ENCODE measurements around the gene RALA. TPM values are rescaled to one million over a fixed set of nuclear protein-coding genes. Genes with fewer than 3 reads are reported as not detected.

RALA gene
- total RNA-seq, 1 experiment from 2014 or later = 27.3 TPM

GRCh38 chr7:39659356-39660013 is 36.1 kb downstream of the RALA start (continued):
- TF ChIP-seq EGR1 (IDR thresholded peaks at IDR 0.05; ENCODE audit: low read depth) (no peak), MAX (IDR thresholded peaks at IDR 0.05) (no peak), SIN3A (IDR thresholded peaks at IDR 0.05; ENCODE audit: low read depth) (no peak), ATF3 (IDR thresholded peaks at IDR 0.05) (no peak), YY1 (IDR thresholded peaks at IDR 0.05; ENCODE audit: extremely low read depth, insufficient replicate concordance, low read depth, low read length) (no peak), EZH2phosphoT487 (IDR thresholded peaks at IDR 0.05; ENCODE audit: borderline replicate concordance) (no peak), RAD21 (IDR thresholded peaks at IDR 0.05; ENCODE audit: low read depth) (no peak)

GRCh38 chr7:39661960-39662359 is 38.6 kb downstream of the RALA start:
- Histone ChIP-seq H3K4me3 (replicated peaks in 1 of 2; ENCODE audit: low read depth in 1 of 2, low read length in 2 of 2) (no peak overlapping the region), H3K36me3 (ENCODE audit: control insufficient read depth in 1 of 2, insufficient read depth in 2 of 2, low read length in 2 of 2) (no peaks in the 10 kb centered on the region), H3K9ac (ENCODE audit: low read length) (no peak overlapping the region), H3K79me2 (ENCODE audit: insufficient read depth, low read length) (peaks cover 14% of the 10 kb centered on the region), H3K9me3 (ENCODE audit: control insufficient read depth in 1 of 2, insufficient read depth in 1 of 2, low read depth in 1 of 2, low read length in 2 of 2) (no peaks in the 10 kb centered on the region), H2AFZ (ENCODE audit: low read depth, low read length, poor library complexity, severe bottlenecking) (no peak overlapping the region), H3K4me2 (ENCODE audit: low read length) (no peak overlapping the region), H3K9me2 (ENCODE audit: insufficient read depth) (no peaks in the 10 kb centered on the region), H4K20me1 (ENCODE audit: insufficient read depth) (no peaks in the 10 kb centered on the region), H3K27ac (ENCODE audit: low read depth, low read length) (no peak overlapping the region), H3K4me1 (ENCODE audit: control insufficient read depth in 1 of 2, insufficient read depth in 2 of 2, low read length in 2 of 2) (no peaks in the 10 kb centered on the region), H3K27me3 (ENCODE audit: insufficient read depth, low read length) (no peaks in the 10 kb centered on the region)
- ChIA-PET POLR2A (no interaction called here), CTCF (no interaction called here), RAD21 (ENCODE audit: low non-redundant PET in 1 of 2, low total read pairs in 2 of 2, uncharacterized antibody in 2 of 2, unreplicated experiment in 2 of 2) (no interaction called here)
- intact Hi-C loops (cut with micrococcal nuclease) = no loop called here
- TF ChIP-seq YY1 (IDR thresholded peaks at IDR 0.05; ENCODE audit: extremely low read depth, insufficient replicate concordance, low read depth, low read length) (no peak), ATF3 (IDR thresholded peaks at IDR 0.05) (no peak), CBX3 (IDR thresholded peaks at IDR 0.05; ENCODE audit: low read depth) (no peak)
- no TSS peak for BruUV-seq (replicated peaks)
- ATAC-seq (no peak), DNase-seq (ENCODE audit: low read depth, low spot score) (no peak)
